Prostate gland (tissue), 1 donor: ENCODE data around the gene RIPOR2.

Source experiments
- POLR2A ChIP-seq: fragments of 450-650 bp; IDR thresholded peaks from one replicate; pipeline ENCODE4 v1.6.1; 2016; ENCODE audit warnings: antibody characterized with exemption, mild to moderate bottlenecking
- POLR2AphosphoS5 ChIP-seq: sonication (generic); formaldehyde crosslinking; IDR thresholded peaks from one replicate; pipeline ENCODE4 v1.6.1; 2017; ENCODE audit warnings: antibody characterized with exemption

GRCh38 chr6:24919056-24919892 lies 16.5 kb downstream of the RIPOR2 start:
- no peak for TF ChIP-seq POLR2AphosphoS5
- no peak for TF ChIP-seq POLR2A
